Hepatocyte (in vitro differentiated cells): Measurements from ENCODE around the gene PHF12. TPM values are rescaled to one million over a fixed set of nuclear protein-coding genes. Genes with fewer than 3 reads are reported as not detected.

Experiments used
- DNase-seq: peaks from one replicate; pipeline ENCODE4 v3.0.0-alpha.2; 2016; ENCODE audit warnings: low spot score
- H2AFZ ChIP-seq: fragments of 200-600 bp; sonication (generic); 2 replicates; pipeline ENCODE4 v1.6.0; 2016; ENCODE audit warnings: antibody characterized with exemption, mild to moderate bottlenecking
- H3K27ac ChIP-seq: fragments of 200-600 bp; sonication (generic); 2 replicates; pipeline ENCODE4 v1.5.1; 2016; ENCODE audit warnings: mild to moderate bottlenecking
- H3K27me3 ChIP-seq: fragments of 200-600 bp; sonication (generic); 2 replicates; pipeline ENCODE4 v1.6.1; 2016
- H3K36me3 ChIP-seq: fragments of 200-600 bp; sonication (generic); replicated peaks from 2 replicates; pipeline ENCODE4 v1.5.1; 2016; ENCODE audit warnings: low read depth; ENCODE audit not compliant: insufficient read depth
- H3K4me1 ChIP-seq: fragments of 200-600 bp; sonication (generic); 2 replicates; pipeline ENCODE4 v1.5.1; 2016; ENCODE audit warnings: mild to moderate bottlenecking, moderate library complexity; ENCODE audit not compliant: insufficient read depth
- H3K4me2 ChIP-seq: fragments of 200-600 bp; sonication (generic); 2 replicates; pipeline ENCODE4 v1.6.0; 2016
- H3K4me3 ChIP-seq: fragments of 200-600 bp; sonication (generic); 2 replicates; pipeline ENCODE4 v1.5.1; 2016; ENCODE audit warnings: mild to moderate bottlenecking
- H3K79me2 ChIP-seq: fragments of 200-600 bp; sonication (generic); 2 replicates; pipeline ENCODE4 v1.6.0; 2017; ENCODE audit warnings: mild to moderate bottlenecking
- H3K9me2 ChIP-seq: fragments of 200-600 bp; sonication (generic); replicated peaks from 2 replicates; pipeline ENCODE4 v1.6.0; 2017; ENCODE audit warnings: mild to moderate bottlenecking; ENCODE audit not compliant: insufficient read depth
- H3K9me3 ChIP-seq: fragments of 200-600 bp; sonication (generic); 2 replicates; pipeline ENCODE4 v1.5.1; 2016; ENCODE audit warnings: low read depth, mild to moderate bottlenecking
- H4K20me1 ChIP-seq: fragments of 200-600 bp; sonication (generic); 2 replicates; pipeline ENCODE4 v1.6.0; 2016; ENCODE audit warnings: mild to moderate bottlenecking; ENCODE audit not compliant: insufficient read depth, poor library complexity, severe bottlenecking
- EZH2 ChIP-seq: fragments of 200-600 bp; sonication (generic); IDR thresholded peaks from 2 replicates; pipeline ENCODE4 v1.6.1; 2016; ENCODE audit warnings: antibody characterized with exemption, mild to moderate bottlenecking, borderline replicate concordance
- EZH2phosphoT487 ChIP-seq: fragments of 200-600 bp; sonication (generic); IDR thresholded peaks from one replicate; pipeline ENCODE4 v1.6.1; 2018; ENCODE audit warnings: antibody characterized with exemption, mild to moderate bottlenecking, low read depth, moderate library complexity; ENCODE audit not compliant: unreplicated experiment, severe bottlenecking
- WGBS: methylation state at CpG from one replicate; pipeline ENCODE4 v1.1.6; 2016; ENCODE audit warnings: low lambda C conversion rate; ENCODE audit errors: missing lambda C conversion rate; 5-methylcytosine and 5-hydroxymethylcytosine counted together
- polyA plus RNA-seq: library from polyadenylated mRNA; unstranded; fragments of >200 nt; fragmentation: Nextera tagmentation; extraction: Ambion mirVana; gene quantifications from 2 replicates; pipeline ENCODE4 v1.2.1, GENCODE V29; 2016
- total RNA-seq: library from RNA; depleted of rRNA; stranded (reverse); fragments of >200 nt; gene quantifications from 2 replicates; pipeline ENCODE4 v1.2.3, GENCODE V29; 2014
- TF ChIP-seq, protein P1 (sequence below): fragments of 200-600 bp; sonication (generic); IDR thresholded peaks from 2 replicates; pipeline ENCODE4 v1.5.1; 2016; ENCODE audit warnings: antibody characterized with exemption, mild to moderate bottlenecking; ENCODE audit not compliant: poor library complexity

PHF12 gene
- total and polyA plus RNA-seq, 2 experiments from 2014 or later = 12.1 to 19.0 TPM

DNA sequence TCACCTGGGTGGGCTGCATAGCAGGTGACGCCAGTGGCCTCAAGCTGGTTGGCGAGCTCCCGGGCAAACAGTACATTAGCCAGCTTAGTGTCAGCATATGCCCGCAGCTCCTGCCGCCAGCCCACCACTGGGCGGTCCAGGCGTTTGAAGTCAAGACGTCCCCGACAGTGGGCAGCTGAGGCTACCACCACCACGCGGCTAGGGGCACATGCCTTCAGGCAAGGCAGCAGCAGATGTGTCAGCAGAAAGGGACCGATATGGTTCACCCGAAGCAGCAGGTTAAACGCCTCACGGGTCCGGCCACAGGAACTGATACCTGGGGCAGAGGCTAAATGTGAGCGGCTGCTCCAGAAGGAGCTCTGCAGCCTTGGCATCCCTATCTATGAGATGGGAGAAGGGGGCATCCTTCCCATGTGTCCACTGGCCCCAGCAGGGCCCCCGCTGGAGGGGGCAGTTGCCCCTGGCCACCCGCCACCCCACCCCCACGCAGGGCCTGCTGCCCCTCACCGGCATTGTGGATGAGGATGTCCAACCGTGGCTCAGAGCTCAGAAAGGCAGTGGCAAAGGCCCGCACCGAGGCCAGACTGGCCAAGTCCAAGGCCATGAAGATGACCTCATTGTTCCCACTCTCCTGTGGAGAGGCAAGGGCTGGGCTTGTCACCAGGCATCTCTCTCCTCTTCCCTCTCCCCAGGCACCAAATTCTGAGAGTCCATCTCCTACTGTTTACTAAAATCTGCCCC, 50.2 kb downstream of the PHF12 start:
- no peaks in the 10 kb centered on the region for H3K27me3 ChIP-seq
- no peaks in the 10 kb centered on the region for H3K9me3 ChIP-seq
- WGBS = 96% methylated on average over 21 of the region's 24 CpGs
- no peak overlapping the region for H2AFZ ChIP-seq
- H3K4me3 ChIP-seq = no peak overlapping the region
- no peak overlapping the region for H3K27ac ChIP-seq
- peak overlapping the region; percentile 94 for H3K4me2 ChIP-seq
- H3K4me1 ChIP-seq = peaks cover 10% of the 10 kb centered on the region
- H3K36me3 ChIP-seq = no peaks in the 10 kb centered on the region
- no peak for TF ChIP-seq EZH2phosphoT487
- TF ChIP-seq, protein P1, sequence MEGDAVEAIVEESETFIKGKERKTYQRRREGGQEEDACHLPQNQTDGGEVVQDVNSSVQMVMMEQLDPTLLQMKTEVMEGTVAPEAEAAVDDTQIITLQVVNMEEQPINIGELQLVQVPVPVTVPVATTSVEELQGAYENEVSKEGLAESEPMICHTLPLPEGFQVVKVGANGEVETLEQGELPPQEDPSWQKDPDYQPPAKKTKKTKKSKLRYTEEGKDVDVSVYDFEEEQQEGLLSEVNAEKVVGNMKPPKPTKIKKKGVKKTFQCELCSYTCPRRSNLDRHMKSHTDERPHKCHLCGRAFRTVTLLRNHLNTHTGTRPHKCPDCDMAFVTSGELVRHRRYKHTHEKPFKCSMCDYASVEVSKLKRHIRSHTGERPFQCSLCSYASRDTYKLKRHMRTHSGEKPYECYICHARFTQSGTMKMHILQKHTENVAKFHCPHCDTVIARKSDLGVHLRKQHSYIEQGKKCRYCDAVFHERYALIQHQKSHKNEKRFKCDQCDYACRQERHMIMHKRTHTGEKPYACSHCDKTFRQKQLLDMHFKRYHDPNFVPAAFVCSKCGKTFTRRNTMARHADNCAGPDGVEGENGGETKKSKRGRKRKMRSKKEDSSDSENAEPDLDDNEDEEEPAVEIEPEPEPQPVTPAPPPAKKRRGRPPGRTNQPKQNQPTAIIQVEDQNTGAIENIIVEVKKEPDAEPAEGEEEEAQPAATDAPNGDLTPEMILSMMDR = no peak
- no peak for TF ChIP-seq EZH2
- DNase-seq = peak; percentile 28
- no peaks in the 10 kb centered on the region for H3K9me2 ChIP-seq
- no peaks in the 10 kb centered on the region for H4K20me1 ChIP-seq
- peaks cover 50% of the 10 kb centered on the region for H3K79me2 ChIP-seq

DNA sequence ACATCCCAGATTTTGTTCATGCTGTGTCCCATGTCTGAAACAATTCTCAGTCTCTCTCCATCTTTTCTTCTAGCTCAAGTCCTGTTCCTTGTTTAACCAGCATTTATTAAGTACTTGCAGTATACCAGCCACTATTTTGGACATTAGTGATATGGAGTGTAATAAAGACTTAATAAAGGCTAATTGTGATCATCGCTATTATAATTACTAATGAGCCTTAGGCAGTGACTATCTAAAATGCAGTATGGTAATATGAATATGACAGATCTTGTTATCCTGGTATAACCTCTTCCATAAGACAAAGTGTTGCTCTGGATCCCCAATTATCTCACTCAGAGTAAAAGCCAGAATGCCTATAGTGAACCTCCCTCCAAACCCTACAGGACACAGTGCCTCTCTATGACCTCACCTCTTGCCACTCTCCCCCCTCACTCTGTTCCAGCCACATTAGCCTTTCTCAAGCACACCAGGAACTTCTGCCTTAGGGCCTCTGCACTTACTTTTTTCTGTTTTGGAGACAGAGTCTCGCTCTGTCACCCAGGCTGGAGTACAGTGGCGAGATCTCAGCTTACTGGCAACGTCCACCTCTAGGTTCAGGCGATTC, 52.0 kb downstream of the PHF12 start:
- Histone ChIP-seq H3K9me2 (no peaks in the 10 kb centered on the region), H3K79me2 (peaks cover 69% of the 10 kb centered on the region), H3K9me3 (no peaks in the 10 kb centered on the region), H3K4me2 (no peak overlapping the region), H3K27ac (no peak overlapping the region), H3K36me3 (no peaks in the 10 kb centered on the region), H3K4me1 (peaks cover 15% of the 10 kb centered on the region), H2AFZ (no peak overlapping the region), H3K4me3 (no peak overlapping the region), H3K27me3 (no peaks in the 10 kb centered on the region), H4K20me1 (peaks cover 4% of the 10 kb centered on the region)
- 94% methylated on average over 5 of the region's 5 CpGs for WGBS
- DNase-seq = no peak
- TF ChIP-seq, protein P1 = no peak
- TF ChIP-seq EZH2 (no peak), EZH2phosphoT487 (no peak)

DNA sequence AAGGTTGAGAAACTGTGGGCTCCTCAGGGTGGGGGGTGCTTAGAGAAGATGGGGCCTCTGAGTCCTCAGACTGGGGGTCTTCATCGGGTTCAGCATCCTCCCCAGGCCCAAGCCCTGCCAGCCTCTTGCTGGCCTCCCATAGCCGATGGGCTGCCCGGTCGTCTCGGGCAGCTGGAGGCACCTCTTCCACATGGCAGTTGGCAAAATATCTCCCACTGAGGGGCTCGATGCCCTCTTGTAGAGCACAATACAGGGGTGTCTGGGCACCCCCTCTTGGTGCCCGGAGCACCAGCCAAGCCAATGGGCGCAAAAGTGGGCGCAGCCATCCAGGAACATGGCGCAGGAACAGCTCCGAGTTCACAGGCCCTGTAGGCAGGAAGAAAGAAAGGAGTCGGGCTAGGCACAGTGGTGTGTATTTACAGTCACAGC, 52.8 kb downstream of the PHF12 start:
- Histone ChIP-seq H3K9me3 (no peaks in the 10 kb centered on the region), H3K4me1 (peaks cover 15% of the 10 kb centered on the region), H4K20me1 (peaks cover 6% of the 10 kb centered on the region), H2AFZ (no peak overlapping the region), H3K27me3 (no peaks in the 10 kb centered on the region), H3K4me3 (no peak overlapping the region), H3K4me2 (no peak overlapping the region), H3K9me2 (no peaks in the 10 kb centered on the region), H3K79me2 (peaks cover 76% of the 10 kb centered on the region), H3K36me3 (no peaks in the 10 kb centered on the region), H3K27ac (no peak overlapping the region)
- 90% methylated on average over 11 of the region's 12 CpGs for WGBS
- no peak for TF ChIP-seq EZH2
- TF ChIP-seq EZH2phosphoT487 = no peak
- TF ChIP-seq, protein P1 = no peak
- DNase-seq = no peak
